ENCODE data around the gene BTN1A1.
"Not testable (repeated sequence)": the region's sequence is repeated elsewhere in the genome, so short reads cannot be mapped to it uniquely, and the experiment has no call there.

BTN1A1 gene

DNA sequence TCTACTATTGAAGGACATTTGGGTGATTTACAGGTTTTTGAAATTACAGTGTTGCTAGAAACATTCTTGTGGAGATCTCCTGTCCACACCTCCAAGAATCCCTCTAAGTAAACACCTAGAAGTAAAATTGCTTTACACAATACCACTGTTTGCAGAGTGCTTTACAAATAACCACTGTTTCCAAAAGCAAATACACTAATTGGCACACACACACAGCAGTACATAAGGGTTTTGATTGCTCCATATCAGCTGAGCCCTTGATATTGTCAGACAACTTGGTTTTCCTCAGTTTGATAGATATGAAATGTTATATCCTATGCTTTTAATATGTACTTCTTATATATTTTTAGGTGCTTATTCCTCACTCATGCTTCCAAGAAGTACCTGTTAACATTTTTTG is 44.4 kb downstream of the BTN1A1 start:
- no peak overlapping the region for H3K4me3 ChIP-seq (ENCODE audit: control insufficient read depth, low read depth, low read length)
- TF ChIP-seq, protein P1, sequence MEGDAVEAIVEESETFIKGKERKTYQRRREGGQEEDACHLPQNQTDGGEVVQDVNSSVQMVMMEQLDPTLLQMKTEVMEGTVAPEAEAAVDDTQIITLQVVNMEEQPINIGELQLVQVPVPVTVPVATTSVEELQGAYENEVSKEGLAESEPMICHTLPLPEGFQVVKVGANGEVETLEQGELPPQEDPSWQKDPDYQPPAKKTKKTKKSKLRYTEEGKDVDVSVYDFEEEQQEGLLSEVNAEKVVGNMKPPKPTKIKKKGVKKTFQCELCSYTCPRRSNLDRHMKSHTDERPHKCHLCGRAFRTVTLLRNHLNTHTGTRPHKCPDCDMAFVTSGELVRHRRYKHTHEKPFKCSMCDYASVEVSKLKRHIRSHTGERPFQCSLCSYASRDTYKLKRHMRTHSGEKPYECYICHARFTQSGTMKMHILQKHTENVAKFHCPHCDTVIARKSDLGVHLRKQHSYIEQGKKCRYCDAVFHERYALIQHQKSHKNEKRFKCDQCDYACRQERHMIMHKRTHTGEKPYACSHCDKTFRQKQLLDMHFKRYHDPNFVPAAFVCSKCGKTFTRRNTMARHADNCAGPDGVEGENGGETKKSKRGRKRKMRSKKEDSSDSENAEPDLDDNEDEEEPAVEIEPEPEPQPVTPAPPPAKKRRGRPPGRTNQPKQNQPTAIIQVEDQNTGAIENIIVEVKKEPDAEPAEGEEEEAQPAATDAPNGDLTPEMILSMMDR (IDR thresholded peaks at IDR 0.05; ENCODE audit: control insufficient read depth, insufficient read depth, low read depth, low read length, missing control alignments) = no peak
- DNase-seq (ENCODE audit: low read depth) = no peak

DNA sequence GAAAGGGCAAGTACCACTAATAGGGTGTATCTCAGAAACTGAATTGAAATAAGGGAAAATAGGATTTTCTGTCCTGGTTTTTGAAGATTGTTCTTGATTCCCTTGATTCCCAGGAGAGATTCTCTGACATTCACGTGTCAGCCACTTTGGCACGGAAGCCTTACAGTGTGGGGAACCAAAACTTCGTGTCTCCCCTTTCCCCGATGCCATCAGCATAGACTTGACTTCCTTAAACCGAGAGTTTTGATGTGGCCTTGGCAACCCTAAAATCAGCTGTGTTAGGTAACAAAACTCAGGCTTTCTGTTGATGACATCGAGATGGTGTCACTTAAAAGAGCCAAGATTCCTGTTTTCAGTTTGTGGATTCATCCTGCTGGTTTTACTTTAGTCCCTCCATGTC is 45.5 kb downstream of the BTN1A1 start:
- DNase-seq (ENCODE audit: low read depth) = no peak
- TF ChIP-seq, protein P1 (IDR thresholded peaks at IDR 0.05; ENCODE audit: control insufficient read depth, insufficient read depth, low read depth, low read length, missing control alignments) = no peak
- H3K4me3 ChIP-seq (ENCODE audit: control insufficient read depth, low read depth, low read length) = no peak overlapping the region

DNA sequence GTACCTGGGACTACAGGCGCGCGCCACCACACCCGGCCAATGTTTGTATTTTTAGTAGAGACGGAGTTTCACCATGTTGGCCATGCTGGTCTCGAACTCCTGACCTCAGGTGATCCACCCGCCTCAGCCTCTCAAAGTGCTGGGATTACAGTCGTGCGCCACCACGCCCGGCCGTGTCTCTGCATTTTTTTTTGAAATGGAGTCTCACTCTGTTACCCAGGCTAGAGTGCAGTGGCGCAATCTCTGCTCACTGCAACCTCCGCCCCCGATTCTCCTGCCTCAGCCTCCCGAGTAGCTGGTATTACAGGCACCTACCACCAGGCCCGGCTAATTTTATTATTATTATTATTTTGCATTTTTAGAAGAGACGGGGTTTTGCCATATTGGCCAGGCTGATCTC is 47.3 kb downstream of the BTN1A1 start:
- DNase-seq (ENCODE audit: low read depth); H3K4me3 ChIP-seq (ENCODE audit: control insufficient read depth, low read depth, low read length): not testable (repeated sequence)

DNA sequence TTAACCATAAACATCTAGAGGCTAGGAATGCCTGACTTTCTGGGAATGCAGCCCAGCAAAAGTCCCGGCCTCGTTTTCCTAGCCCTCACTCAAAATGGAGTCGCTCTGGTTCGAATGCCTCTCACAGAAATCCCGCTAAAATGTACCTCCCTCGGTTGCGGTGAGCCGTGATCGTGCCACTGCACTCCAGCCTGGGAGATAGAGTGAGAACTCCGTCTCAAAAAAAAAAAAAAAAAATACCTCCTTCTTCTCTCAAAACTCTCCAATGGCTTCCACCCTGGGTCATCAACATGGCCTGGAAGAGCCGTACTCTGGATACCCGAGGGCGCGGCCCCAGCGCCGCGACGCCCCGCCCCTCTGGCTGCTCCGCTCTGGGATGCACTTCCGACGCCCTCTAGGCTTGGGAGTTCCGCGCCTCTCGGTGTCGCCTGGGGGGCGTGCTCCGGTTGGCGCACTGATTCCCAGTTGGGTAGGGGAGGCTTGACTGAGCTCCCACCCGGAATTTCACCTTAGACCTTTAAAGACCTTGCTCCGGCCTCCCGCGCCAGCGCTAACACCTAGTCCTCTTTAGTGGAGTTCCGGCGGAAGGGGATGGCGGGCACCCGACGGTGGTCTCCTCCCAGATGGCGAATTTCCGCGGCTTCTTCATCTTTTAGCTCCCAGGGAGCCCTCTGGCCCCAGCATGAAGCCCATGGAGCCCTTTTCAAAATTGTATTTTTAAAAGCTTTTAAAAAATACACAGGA is 50.3 kb downstream of the BTN1A1 start:
- H3K4me3 ChIP-seq (ENCODE audit: control insufficient read depth, low read depth, low read length) = peak overlapping the region; percentile 76
- TF ChIP-seq, protein P1 (IDR thresholded peaks at IDR 0.05; ENCODE audit: control insufficient read depth, insufficient read depth, low read depth, low read length, missing control alignments) = no peak
- no peak for DNase-seq (ENCODE audit: low read depth)

DNA sequence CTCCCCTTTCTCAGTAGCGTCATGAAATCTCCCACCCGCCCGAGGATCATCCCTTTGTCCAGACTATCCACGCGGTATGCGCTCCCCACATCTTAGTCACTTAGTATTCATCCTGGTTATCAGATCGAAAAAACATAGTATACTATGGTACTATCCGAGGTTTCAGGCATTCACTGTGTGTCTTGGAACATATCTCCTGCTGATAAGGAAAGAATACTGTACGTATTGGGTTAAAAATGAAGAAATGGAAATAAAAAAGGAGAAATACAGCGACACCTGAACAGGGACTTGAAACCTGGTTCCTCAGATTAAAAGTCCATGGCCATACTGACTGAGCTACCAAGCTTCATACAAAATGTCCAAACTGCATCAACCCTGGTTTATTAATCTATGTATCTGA is 52.1 kb downstream of the BTN1A1 start:
- H3K4me3 ChIP-seq (ENCODE audit: control insufficient read depth, low read depth, low read length) = no peak overlapping the region
- TF ChIP-seq, protein P1 (IDR thresholded peaks at IDR 0.05; ENCODE audit: control insufficient read depth, insufficient read depth, low read depth, low read length, missing control alignments) = no peak
- no peak for DNase-seq (ENCODE audit: low read depth)

DNA sequence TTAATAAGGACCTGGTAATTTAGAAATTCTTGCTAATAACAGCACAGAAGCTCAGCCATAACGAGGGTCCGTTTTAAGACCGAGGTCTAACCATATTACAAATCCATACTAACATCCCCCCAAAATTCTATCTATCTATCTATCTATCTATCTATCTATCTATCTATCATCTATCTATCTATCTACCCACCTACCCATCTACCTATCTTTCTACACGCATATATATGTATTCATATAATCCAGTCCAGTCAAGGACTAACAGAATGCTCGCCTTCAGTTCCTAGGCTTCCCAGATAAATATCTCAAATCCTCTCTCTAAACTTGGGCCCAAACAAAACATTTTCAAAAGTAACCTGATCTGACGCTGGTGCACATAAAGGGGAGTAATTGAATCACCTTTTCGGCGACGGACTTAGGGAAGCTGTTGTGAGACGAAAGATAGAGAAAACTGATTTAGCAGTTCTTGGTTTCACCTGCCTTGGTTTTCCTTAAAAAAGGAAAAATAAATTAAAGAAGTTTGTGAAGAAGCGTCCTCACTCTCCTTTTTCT is 52.6 kb downstream of the BTN1A1 start:
- TF ChIP-seq, protein P1 (IDR thresholded peaks at IDR 0.05; ENCODE audit: control insufficient read depth, insufficient read depth, low read depth, low read length, missing control alignments) = no peak
- DNase-seq (ENCODE audit: low read depth) = no peak
- peak overlapping the region; percentile 45 for H3K4me3 ChIP-seq (ENCODE audit: control insufficient read depth, low read depth, low read length)

DNA sequence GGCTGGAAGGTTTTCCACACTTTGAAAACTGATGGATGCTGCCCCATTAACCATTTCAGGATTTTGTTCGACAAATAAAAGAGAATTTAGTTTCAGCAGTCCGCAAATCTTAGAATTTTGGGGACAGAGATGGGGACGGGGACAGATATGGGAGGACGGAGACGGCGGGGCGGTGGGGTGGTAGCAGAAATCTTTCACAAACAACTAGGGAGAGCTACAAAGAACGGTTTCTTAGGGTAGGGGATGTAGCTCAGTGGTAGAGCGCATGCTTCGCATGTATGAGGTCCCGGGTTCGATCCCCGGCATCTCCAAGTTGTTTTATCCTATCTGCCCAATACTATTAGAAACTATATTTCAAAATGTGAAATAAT is 53.1 kb downstream of the BTN1A1 start:
- DNase-seq (ENCODE audit: low read depth) = no peak
- peak overlapping the region; percentile 45 for H3K4me3 ChIP-seq (ENCODE audit: control insufficient read depth, low read depth, low read length)
- TF ChIP-seq, protein P1 (IDR thresholded peaks at IDR 0.05; ENCODE audit: control insufficient read depth, insufficient read depth, low read depth, low read length, missing control alignments) = no peak

All from AG09309 (cell line).